ENCODE data around the gene OR56A3.
"Not testable (repeated sequence)": the region's sequence is repeated elsewhere in the genome, so short reads cannot be mapped to it uniquely, and the experiment has no call there.

OR56A3 gene

GRCh38 chr11:5932671-5933070 lies 9.4 kb upstream of the OR56A3 start:
- no peak for ATAC-seq (replicated peaks; ENCODE audit: extremely low read depth, poor library complexity, severe bottlenecking)
- Mint-ChIP-seq H3K27me3 (peaks cover 45% of the 10 kb centered on the region), H3K4me1 (no peaks in the 10 kb centered on the region), H3K4me3 (no peak overlapping the region), H3K9me3 (peaks cover 25% of the 10 kb centered on the region), H3K27ac (ENCODE audit: low read depth) (no peak overlapping the region), H3K36me3 (ENCODE audit: insufficient read depth) (no peaks in the 10 kb centered on the region)
- no peak for DNase-seq (ENCODE audit: low spot score in 2 of 2)

- no peak for DNase-seq (ENCODE audit: low spot score in 2 of 2)
- peaks cover 45% of the 10 kb centered on the region for H3K27me3 Mint-ChIP-seq
- no peaks in the 10 kb centered on the region for H3K4me1 Mint-ChIP-seq
- no peak for ATAC-seq (replicated peaks; ENCODE audit: extremely low read depth, poor library complexity, severe bottlenecking)
- no peaks in the 10 kb centered on the region for H3K36me3 Mint-ChIP-seq (ENCODE audit: insufficient read depth)
- peaks cover 24% of the 10 kb centered on the region for H3K9me3 Mint-ChIP-seq
- no peak overlapping the region for H3K4me3 Mint-ChIP-seq
- no peak overlapping the region for H3K27ac Mint-ChIP-seq (ENCODE audit: low read depth)
Observed at GRCh38 chr11:5933116-5933515, 8.9 kb upstream of the OR56A3 start.

GRCh38 chr11:5937868-5938602 lies 4.0 kb upstream of the OR56A3 start:
- no peaks in the 10 kb centered on the region for H3K4me1 Mint-ChIP-seq
- no peak overlapping the region for H3K27ac Mint-ChIP-seq (ENCODE audit: low read depth)
- no peak overlapping the region for H3K4me3 Mint-ChIP-seq
- ATAC-seq (replicated peaks; ENCODE audit: extremely low read depth, poor library complexity, severe bottlenecking): no peak
- no peaks in the 10 kb centered on the region for H3K36me3 Mint-ChIP-seq (ENCODE audit: insufficient read depth)
- peaks cover 36% of the 10 kb centered on the region for H3K27me3 Mint-ChIP-seq
- no peak for DNase-seq (ENCODE audit: low spot score in 2 of 2)
- H3K9me3 Mint-ChIP-seq: peaks cover 5% of the 10 kb centered on the region

- Mint-ChIP-seq H3K4me1 (no peaks in the 10 kb centered on the region), H3K27ac (ENCODE audit: low read depth) (no peak overlapping the region), H3K9me3 (peaks cover 5% of the 10 kb centered on the region), H3K27me3 (peaks cover 30% of the 10 kb centered on the region), H3K4me3 (no peak overlapping the region), H3K36me3 (ENCODE audit: insufficient read depth) (no peaks in the 10 kb centered on the region)
- DNase-seq (ENCODE audit: low spot score in 2 of 2) (no peak), ATAC-seq (replicated peaks; ENCODE audit: extremely low read depth, poor library complexity, severe bottlenecking) (no peak)
Observed at GRCh38 chr11:5938603-5938965, 3.5 kb upstream of the OR56A3 start.

GRCh38 chr11:5940748-5941147 lies 1.3 kb upstream of the OR56A3 start:
- peaks cover 27% of the 10 kb centered on the region for H3K27me3 Mint-ChIP-seq
- ATAC-seq (replicated peaks; ENCODE audit: extremely low read depth, poor library complexity, severe bottlenecking): no peak
- H3K4me1 Mint-ChIP-seq: no peaks in the 10 kb centered on the region
- no peak overlapping the region for H3K27ac Mint-ChIP-seq (ENCODE audit: low read depth)
- no peak for DNase-seq (ENCODE audit: low spot score in 2 of 2)
- peaks cover 4% of the 10 kb centered on the region for H3K9me3 Mint-ChIP-seq
- no peak overlapping the region for H3K4me3 Mint-ChIP-seq
- H3K36me3 Mint-ChIP-seq (ENCODE audit: insufficient read depth): no peaks in the 10 kb centered on the region

GRCh38 chr11:5955586-5955985 lies 13.5 kb downstream of the OR56A3 start:
- DNase-seq (ENCODE audit: low spot score in 2 of 2) (no peak), ATAC-seq (replicated peaks; ENCODE audit: extremely low read depth, poor library complexity, severe bottlenecking) (no peak)
- H3K27ac Mint-ChIP-seq (ENCODE audit: low read depth): no peak overlapping the region
- H3K9me3 Mint-ChIP-seq: no peaks in the 10 kb centered on the region
- no peaks in the 10 kb centered on the region for H3K36me3 Mint-ChIP-seq (ENCODE audit: insufficient read depth)
- no peaks in the 10 kb centered on the region for H3K4me1 Mint-ChIP-seq
- H3K4me3 Mint-ChIP-seq: no peak overlapping the region
- peaks cover 12% of the 10 kb centered on the region for H3K27me3 Mint-ChIP-seq

GRCh38 chr11:5960704-5961320 lies 18.8 kb downstream of the OR56A3 start:
- H3K4me1 Mint-ChIP-seq; H3K9me3 Mint-ChIP-seq; DNase-seq (ENCODE audit: low spot score in 2 of 2); ATAC-seq (replicated peaks; ENCODE audit: extremely low read depth, poor library complexity, severe bottlenecking); H3K27me3 Mint-ChIP-seq; H3K27ac Mint-ChIP-seq (ENCODE audit: low read depth); H3K4me3 Mint-ChIP-seq; H3K36me3 Mint-ChIP-seq (ENCODE audit: insufficient read depth): not testable (repeated sequence)

GRCh38 chr11:5966958-5967357 lies 24.9 kb downstream of the OR56A3 start:
- no peak overlapping the region for H3K4me3 Mint-ChIP-seq
- H3K27ac Mint-ChIP-seq (ENCODE audit: low read depth): no peak overlapping the region
- no peaks in the 10 kb centered on the region for H3K9me3 Mint-ChIP-seq
- peaks cover 54% of the 10 kb centered on the region for H3K27me3 Mint-ChIP-seq
- no peaks in the 10 kb centered on the region for H3K36me3 Mint-ChIP-seq (ENCODE audit: insufficient read depth)
- no peaks in the 10 kb centered on the region for H3K4me1 Mint-ChIP-seq
- DNase-seq (ENCODE audit: low spot score in 2 of 2) (no peak), ATAC-seq (replicated peaks; ENCODE audit: extremely low read depth, poor library complexity, severe bottlenecking) (no peak)

- Mint-ChIP-seq H3K27ac (ENCODE audit: low read depth) (no peak overlapping the region), H3K27me3 (peaks cover 54% of the 10 kb centered on the region), H3K4me3 (no peak overlapping the region), H3K4me1 (no peaks in the 10 kb centered on the region), H3K9me3 (no peaks in the 10 kb centered on the region), H3K36me3 (ENCODE audit: insufficient read depth) (no peaks in the 10 kb centered on the region)
- no peak for ATAC-seq (replicated peaks; ENCODE audit: extremely low read depth, poor library complexity, severe bottlenecking)
- DNase-seq (ENCODE audit: low spot score in 2 of 2): no peak
Observed at GRCh38 chr11:5967708-5968107, 25.7 kb downstream of the OR56A3 start.

GRCh38 chr11:5968394-5968793 lies 26.3 kb downstream of the OR56A3 start, which contains the start of gene OR56A5:
Gene OR56A5 (minus strand): TSS chr11:5968494. CDS start chr11:5968494, 0 bp downstream.
- Mint-ChIP-seq H3K4me3 (no peak within 1 kb of the TSS), H3K36me3 (ENCODE audit: insufficient read depth) (no peaks in the 10 kb centered on the region), H3K9me3 (no peaks in the 10 kb centered on the region), H3K4me1 (no peaks in the 10 kb centered on the region), H3K27ac (ENCODE audit: low read depth) (no peak within 1 kb of the TSS), H3K27me3 (peaks cover 54% of the 10 kb centered on the region)
- ATAC-seq (replicated peaks; ENCODE audit: extremely low read depth, poor library complexity, severe bottlenecking) (no peak), DNase-seq (ENCODE audit: low spot score in 2 of 2) (no peak)

GRCh38 chr11:5973530-5973929 lies 31.5 kb downstream of the OR56A3 start:
- no peak overlapping the region for H3K4me3 Mint-ChIP-seq
- DNase-seq (ENCODE audit: low spot score in 2 of 2) (no peak), ATAC-seq (replicated peaks; ENCODE audit: extremely low read depth, poor library complexity, severe bottlenecking) (no peak)
- no peaks in the 10 kb centered on the region for H3K36me3 Mint-ChIP-seq (ENCODE audit: insufficient read depth)
- no peak overlapping the region for H3K27ac Mint-ChIP-seq (ENCODE audit: low read depth)
- no peaks in the 10 kb centered on the region for H3K9me3 Mint-ChIP-seq
- peaks cover 27% of the 10 kb centered on the region for H3K27me3 Mint-ChIP-seq
- no peaks in the 10 kb centered on the region for H3K4me1 Mint-ChIP-seq

- Mint-ChIP-seq H3K27me3 (peaks cover 68% of the 10 kb centered on the region), H3K4me3 (no peak overlapping the region), H3K36me3 (ENCODE audit: insufficient read depth) (no peaks in the 10 kb centered on the region), H3K27ac (ENCODE audit: low read depth) (no peak overlapping the region), H3K9me3 (peaks cover 4% of the 10 kb centered on the region), H3K4me1 (no peaks in the 10 kb centered on the region)
- DNase-seq (ENCODE audit: low spot score in 2 of 2) (no peak), ATAC-seq (replicated peaks; ENCODE audit: extremely low read depth, poor library complexity, severe bottlenecking) (no peak)
Observed at GRCh38 chr11:5983443-5983842, 41.4 kb downstream of the OR56A3 start.

GRCh38 chr11:5986885-5987284 lies 44.8 kb downstream of the OR56A3 start, which contains the start of gene OR52L1:
Gene OR52L1 (minus strand): TSS chr11:5986985. CDS start chr11:5986930, 55 bp downstream.
- Mint-ChIP-seq H3K36me3 (ENCODE audit: insufficient read depth) (no peaks in the 10 kb centered on the region), H3K27me3 (peaks cover 65% of the 10 kb centered on the region)

More at GRCh38 chr11:5986885-5987284, 44.8 kb downstream of the OR56A3 start, which contains the start of gene OR52L1:
- Mint-ChIP-seq H3K4me3 (no peak within 1 kb of the TSS), H3K4me1 (no peaks in the 10 kb centered on the region), H3K27ac (ENCODE audit: low read depth) (no peak within 1 kb of the TSS), H3K9me3 (no peaks in the 10 kb centered on the region)
- ATAC-seq (replicated peaks; ENCODE audit: extremely low read depth, poor library complexity, severe bottlenecking) (no peak), DNase-seq (ENCODE audit: low spot score in 2 of 2) (no peak)
